Suprapubic skin (tissue), 4 donors: ENCODE measurements around the gene OMP.

Experiments used
- EP300 ChIP-seq: sonication (generic); formaldehyde crosslinking; IDR thresholded peaks from one replicate; pipeline ENCODE4 v1.6.1; 2017; ENCODE audit warnings: antibody characterized with exemption
- POLR2A ChIP-seq, 2 donors: fragments of 450-650 bp; IDR thresholded peaks; one replicate each; pipeline ENCODE4 v1.6.1; 2017; ENCODE audit warnings: antibody characterized with exemption in 2 of 2, mild to moderate bottlenecking in 2 of 2, moderate library complexity in 2 of 2
- POLR2AphosphoS5 ChIP-seq, 3 donors: sonication (generic); formaldehyde crosslinking; IDR thresholded peaks; one replicate each; pipeline ENCODE4 v1.6.1; 2017; ENCODE audit warnings: antibody characterized with exemption in 3 of 3
- TF ChIP-seq, protein P1 (sequence below), 2 donors: fragments of 200-600 bp in 1 of 2; fragments of 450-650 bp in 1 of 2; sonication (generic) in 1 of 2; IDR thresholded peaks; one replicate each; pipeline ENCODE4 v1.5.1; 2016 to 2019; ENCODE audit warnings: antibody characterized with exemption in 2 of 2, mild to moderate bottlenecking in 1 of 2, moderate library complexity in 1 of 2

DNA sequence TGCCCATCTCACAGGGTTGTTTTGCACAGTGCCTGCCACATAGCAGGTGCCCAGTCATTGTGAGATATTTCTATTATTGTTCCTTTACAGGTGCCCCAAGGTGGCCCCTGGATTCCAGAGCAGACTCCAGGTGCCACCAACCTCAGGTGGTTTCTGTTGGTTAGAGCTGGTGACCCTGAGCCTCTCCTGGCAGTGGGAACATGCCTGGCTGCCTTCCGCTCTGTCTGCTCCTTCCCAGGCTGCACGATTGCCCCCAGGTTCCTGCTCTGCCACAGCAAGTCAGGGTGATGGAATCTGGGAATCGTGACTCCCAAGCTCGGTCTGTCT lies 12.6 kb upstream of the OMP start:
- TF ChIP-seq, protein P1, sequence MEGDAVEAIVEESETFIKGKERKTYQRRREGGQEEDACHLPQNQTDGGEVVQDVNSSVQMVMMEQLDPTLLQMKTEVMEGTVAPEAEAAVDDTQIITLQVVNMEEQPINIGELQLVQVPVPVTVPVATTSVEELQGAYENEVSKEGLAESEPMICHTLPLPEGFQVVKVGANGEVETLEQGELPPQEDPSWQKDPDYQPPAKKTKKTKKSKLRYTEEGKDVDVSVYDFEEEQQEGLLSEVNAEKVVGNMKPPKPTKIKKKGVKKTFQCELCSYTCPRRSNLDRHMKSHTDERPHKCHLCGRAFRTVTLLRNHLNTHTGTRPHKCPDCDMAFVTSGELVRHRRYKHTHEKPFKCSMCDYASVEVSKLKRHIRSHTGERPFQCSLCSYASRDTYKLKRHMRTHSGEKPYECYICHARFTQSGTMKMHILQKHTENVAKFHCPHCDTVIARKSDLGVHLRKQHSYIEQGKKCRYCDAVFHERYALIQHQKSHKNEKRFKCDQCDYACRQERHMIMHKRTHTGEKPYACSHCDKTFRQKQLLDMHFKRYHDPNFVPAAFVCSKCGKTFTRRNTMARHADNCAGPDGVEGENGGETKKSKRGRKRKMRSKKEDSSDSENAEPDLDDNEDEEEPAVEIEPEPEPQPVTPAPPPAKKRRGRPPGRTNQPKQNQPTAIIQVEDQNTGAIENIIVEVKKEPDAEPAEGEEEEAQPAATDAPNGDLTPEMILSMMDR (IDR thresholded peaks at IDR 0.05) = no peak
- TF ChIP-seq EP300 (no peak), POLR2AphosphoS5 (IDR thresholded peaks at IDR 0.05) (no peak), POLR2A (IDR thresholded peaks at IDR 0.05) (no peak)
